Measurements from ENCODE around the gene SYNE3.

Gene SYNE3

DNA sequence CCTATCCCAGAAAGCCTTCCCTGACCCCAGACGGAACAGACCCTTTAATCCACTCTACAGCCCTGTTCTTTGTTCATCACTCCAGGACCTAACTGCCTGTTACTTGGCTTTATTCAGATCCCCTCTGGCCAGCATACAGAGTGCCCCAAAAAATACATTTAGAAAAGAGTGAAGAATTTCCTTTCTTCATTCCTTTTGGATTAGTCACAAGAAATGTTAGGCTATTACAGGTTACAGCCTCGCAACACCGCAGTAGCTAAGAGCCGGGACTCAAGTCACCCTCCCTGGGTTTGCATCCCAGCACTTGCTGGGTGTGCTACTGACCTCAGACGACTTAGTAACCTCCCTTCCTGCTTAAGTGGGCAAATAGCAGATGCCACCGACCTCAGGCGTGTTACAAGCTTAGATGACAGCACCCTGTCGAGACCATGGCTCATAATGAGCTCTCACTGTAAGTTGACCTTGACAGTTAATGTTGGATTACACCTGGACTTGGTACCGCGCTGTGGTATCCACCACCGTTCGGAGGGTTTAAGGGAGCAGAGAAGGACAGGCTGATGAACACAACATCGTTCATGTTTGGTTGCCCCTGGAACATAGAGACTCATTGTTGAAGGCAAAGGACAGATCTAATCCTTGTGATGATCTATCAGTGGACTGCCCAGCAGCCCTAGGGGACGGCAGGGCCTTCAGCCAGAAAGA lies 31.3 kb upstream of the SYNE3 start:
- peak; percentile 71 for DNase-seq (ENCODE audit: low read depth, low spot score)
- H3K9ac ChIP-seq (ENCODE audit: insufficient read length, low read depth), result no peak overlapping the region
- no peaks in the 10 kb centered on the region for H3K27me3 ChIP-seq (ENCODE audit: insufficient read depth, insufficient read length)
- 0 out of 2 replicates have a peak, but pooled peaks cover 6% of the 10 kb centered on the region for H3K9me3 ChIP-seq (ENCODE audit: insufficient read depth, low read length)
- peaks cover 14% of the 10 kb centered on the region for H3K36me3 ChIP-seq (ENCODE audit: insufficient read depth, insufficient read length, low read length)
- H3K4me1 ChIP-seq (ENCODE audit: insufficient read depth, insufficient read length), result peaks cover 3% of the 10 kb centered on the region
- no peak for TF ChIP-seq ZNF274 (IDR thresholded peaks at IDR 0.05; ENCODE audit: low read depth, low read length)
- no peak overlapping the region for H3K4me3 ChIP-seq (ENCODE audit: insufficient read length, low read depth)

DNA sequence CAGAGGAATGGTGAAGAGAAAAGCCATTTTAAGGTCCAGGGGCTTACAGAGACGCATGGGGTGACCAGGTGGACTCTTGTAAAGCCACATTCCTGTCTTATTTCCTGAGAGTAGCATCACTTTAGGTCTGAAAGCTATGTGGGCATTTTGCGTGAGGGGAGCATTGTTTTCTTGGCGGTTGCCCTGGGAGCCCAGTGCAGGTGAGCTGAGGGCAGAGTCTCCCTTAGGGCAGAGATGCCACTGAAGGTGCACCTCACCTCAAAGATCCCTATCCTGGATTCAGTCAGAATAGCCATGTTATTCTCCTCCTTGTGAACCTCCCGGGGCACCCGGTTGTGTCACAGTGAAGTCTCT lies 30.8 kb upstream of the SYNE3 start:
- Histone ChIP-seq H3K4me1 (ENCODE audit: insufficient read depth, insufficient read length) (peaks cover 3% of the 10 kb centered on the region), H3K27me3 (ENCODE audit: insufficient read depth, insufficient read length) (no peaks in the 10 kb centered on the region), H3K9me3 (ENCODE audit: insufficient read depth, low read length) (0 out of 2 replicates have a peak, but pooled peaks cover 6% of the 10 kb centered on the region), H3K36me3 (ENCODE audit: insufficient read depth, insufficient read length, low read length) (peaks cover 14% of the 10 kb centered on the region), H3K9ac (ENCODE audit: insufficient read length, low read depth) (no peak overlapping the region), H3K4me3 (ENCODE audit: insufficient read length, low read depth) (no peak overlapping the region)
- TF ChIP-seq ZNF274 (IDR thresholded peaks at IDR 0.05; ENCODE audit: low read depth, low read length), result no peak
- TF ChIP-seq YY1 (IDR thresholded peaks at IDR 0.05; ENCODE audit: insufficient read depth, insufficient read length), result no peak
- TF ChIP-seq SUZ12 (IDR thresholded peaks at IDR 0.05; ENCODE audit: extremely low read depth, insufficient read depth, insufficient read length), result no peak
- DNase-seq (ENCODE audit: low read depth, low spot score), result no peak

DNA sequence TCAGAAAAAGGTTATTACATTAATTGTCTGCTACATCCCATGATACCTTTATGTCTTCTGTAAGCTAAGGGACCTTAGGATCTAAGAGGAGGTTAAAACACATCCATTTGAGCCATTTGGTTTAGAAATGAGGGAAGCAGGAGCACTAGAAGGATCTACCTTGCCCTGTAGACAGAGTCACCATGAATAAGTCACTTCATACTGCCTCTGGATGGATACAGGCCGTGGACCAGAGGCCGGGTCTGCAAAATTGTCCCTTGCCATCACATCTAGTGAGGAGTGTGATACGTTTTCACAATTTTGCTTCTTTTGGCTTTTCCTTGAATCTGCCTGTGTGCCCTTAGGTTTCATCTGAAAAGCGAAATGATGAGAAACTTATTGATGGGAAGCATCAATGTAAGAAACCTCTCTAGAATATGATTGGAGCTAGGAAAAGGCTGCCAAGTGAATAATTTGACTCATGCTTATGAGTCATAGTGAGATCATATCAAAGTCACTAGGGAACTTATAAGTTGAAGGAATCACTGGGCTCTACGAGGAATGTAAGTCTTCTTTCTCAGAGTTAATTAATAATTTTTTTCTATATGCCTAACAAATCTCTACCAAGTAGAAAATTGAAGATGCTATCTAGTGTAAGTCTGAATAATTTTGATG lies 29.2 kb upstream of the SYNE3 start:
- H3K27me3 ChIP-seq (ENCODE audit: insufficient read depth, insufficient read length), result no peaks in the 10 kb centered on the region
- H3K9me3 ChIP-seq (ENCODE audit: insufficient read depth, low read length), result 0 out of 2 replicates have a peak, but pooled peaks cover 6% of the 10 kb centered on the region
- TF ChIP-seq SUZ12 (IDR thresholded peaks at IDR 0.05; ENCODE audit: extremely low read depth, insufficient read depth, insufficient read length), result no peak
- no peak for TF ChIP-seq ZNF274 (IDR thresholded peaks at IDR 0.05; ENCODE audit: low read depth, low read length)
- no peak for TF ChIP-seq YY1 (IDR thresholded peaks at IDR 0.05; ENCODE audit: insufficient read depth, insufficient read length)
- H3K36me3 ChIP-seq (ENCODE audit: insufficient read depth, insufficient read length, low read length), result peaks cover 14% of the 10 kb centered on the region
- H3K9ac ChIP-seq (ENCODE audit: insufficient read length, low read depth), result no peak overlapping the region
- H3K4me3 ChIP-seq (ENCODE audit: insufficient read length, low read depth), result no peak overlapping the region
- no peak for DNase-seq (ENCODE audit: low read depth, low spot score)
- peaks cover 3% of the 10 kb centered on the region for H3K4me1 ChIP-seq (ENCODE audit: insufficient read depth, insufficient read length)

DNA sequence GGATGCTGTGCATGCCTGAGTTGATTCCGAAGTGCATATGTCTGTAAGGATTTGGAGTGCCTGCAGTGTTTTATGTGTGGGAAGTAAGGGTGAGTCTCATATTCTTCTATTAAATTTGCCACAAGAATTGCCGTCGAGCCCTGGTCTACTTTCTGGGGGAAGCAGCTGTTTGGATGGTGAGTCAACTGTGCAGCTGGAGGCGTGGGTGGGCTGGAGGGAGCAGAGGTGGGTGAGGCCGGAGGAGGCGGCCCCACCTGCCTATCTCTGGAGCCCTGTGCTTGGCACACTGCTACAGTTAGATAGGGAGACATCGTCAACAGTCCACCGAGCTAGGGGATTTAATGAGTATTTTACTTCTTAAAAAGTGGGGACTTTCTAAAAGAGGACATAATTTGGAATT lies 28.1 kb upstream of the SYNE3 start:
- Histone ChIP-seq H3K9ac (ENCODE audit: insufficient read length, low read depth) (no peak overlapping the region), H3K36me3 (ENCODE audit: insufficient read depth, insufficient read length, low read length) (peaks cover 14% of the 10 kb centered on the region), H3K27me3 (ENCODE audit: insufficient read depth, insufficient read length) (no peaks in the 10 kb centered on the region), H3K9me3 (ENCODE audit: insufficient read depth, low read length) (0 out of 2 replicates have a peak, but pooled peaks cover 3% of the 10 kb centered on the region), H3K4me3 (ENCODE audit: insufficient read length, low read depth) (no peak overlapping the region), H3K4me1 (ENCODE audit: insufficient read depth, insufficient read length) (peaks cover 3% of the 10 kb centered on the region)
- TF ChIP-seq ZNF274 (IDR thresholded peaks at IDR 0.05; ENCODE audit: low read depth, low read length) (no peak), YY1 (IDR thresholded peaks at IDR 0.05; ENCODE audit: insufficient read depth, insufficient read length) (no peak), SUZ12 (IDR thresholded peaks at IDR 0.05; ENCODE audit: extremely low read depth, insufficient read depth, insufficient read length) (no peak)
- DNase-seq (ENCODE audit: low read depth, low spot score), result no peak

DNA sequence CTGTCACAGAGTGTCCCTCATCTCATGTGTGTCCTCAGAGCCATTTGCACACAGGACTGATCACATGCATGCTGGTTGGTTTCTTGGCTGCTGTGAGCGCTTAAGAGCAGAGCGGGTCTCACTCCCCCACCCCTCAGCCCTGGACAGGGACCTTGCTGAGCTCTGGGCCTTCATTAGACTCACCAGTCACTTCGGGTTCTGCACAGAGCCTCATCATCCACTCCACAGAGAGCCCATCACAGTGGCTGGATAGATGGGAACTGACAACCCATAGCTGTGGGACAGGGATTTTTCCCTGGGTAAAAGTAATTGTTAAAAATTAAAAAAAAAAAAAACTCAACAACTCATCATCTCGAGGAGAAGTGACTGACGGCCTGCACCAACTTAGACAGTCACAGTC lies 26.6 kb upstream of the SYNE3 start:
- no peak for TF ChIP-seq SUZ12 (IDR thresholded peaks at IDR 0.05; ENCODE audit: extremely low read depth, insufficient read depth, insufficient read length)
- no peak for TF ChIP-seq YY1 (IDR thresholded peaks at IDR 0.05; ENCODE audit: insufficient read depth, insufficient read length)
- no peak for TF ChIP-seq ZNF274 (IDR thresholded peaks at IDR 0.05; ENCODE audit: low read depth, low read length)
- Histone ChIP-seq H3K9me3 (ENCODE audit: insufficient read depth, low read length) (no peaks in the 10 kb centered on the region), H3K4me1 (ENCODE audit: insufficient read depth, insufficient read length) (peaks cover 3% of the 10 kb centered on the region), H3K4me3 (ENCODE audit: insufficient read length, low read depth) (no peak overlapping the region), H3K27me3 (ENCODE audit: insufficient read depth, insufficient read length) (no peaks in the 10 kb centered on the region), H3K9ac (ENCODE audit: insufficient read length, low read depth) (no peak overlapping the region), H3K36me3 (ENCODE audit: insufficient read depth, insufficient read length, low read length) (peaks cover 14% of the 10 kb centered on the region)
- no peak for DNase-seq (ENCODE audit: low read depth, low spot score)

DNA sequence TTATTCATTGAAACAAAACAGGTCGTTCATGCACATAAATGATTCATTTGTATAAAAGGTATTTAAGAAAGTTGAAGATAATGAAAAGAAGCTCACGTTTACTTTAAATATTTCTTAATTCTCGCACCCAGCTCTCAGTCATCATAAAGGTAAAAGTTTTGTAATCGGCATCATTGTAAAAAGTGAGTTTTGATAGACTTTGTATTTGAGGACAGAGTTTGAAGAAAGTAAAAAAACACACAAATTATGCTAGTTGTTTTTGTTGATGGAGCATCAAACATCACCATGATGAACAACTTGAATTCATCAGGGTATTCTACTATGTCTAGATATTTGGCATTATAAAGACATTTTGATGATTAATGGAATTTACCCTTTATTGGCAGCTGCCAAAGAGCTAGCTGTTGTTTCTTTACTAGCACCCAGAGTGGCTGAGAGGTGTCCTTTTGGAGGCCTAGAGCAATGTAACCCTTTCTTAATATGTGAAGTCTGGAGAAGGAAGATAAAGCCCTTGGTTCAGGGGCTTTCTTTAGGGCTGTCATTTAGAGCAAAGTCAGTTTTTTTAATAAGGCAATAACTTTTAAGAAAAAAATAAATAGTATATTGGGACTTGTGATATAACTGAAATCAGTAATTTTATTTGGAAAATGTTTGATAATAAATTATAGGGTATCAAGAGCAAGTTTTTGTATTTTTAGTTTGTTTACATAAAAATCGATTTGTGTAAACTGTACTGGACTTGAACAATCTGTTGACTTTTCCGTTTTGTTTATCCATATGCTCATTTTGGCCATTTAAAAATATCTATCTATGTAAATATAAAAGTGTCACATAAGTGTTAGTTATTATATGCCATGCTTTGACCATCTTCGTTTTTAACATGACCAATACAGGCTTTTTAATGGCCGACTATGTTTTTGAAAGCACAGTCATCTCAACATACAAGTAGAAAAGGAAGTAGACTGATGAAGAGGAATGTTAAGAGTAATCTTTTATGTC lies 25.8 kb upstream of the SYNE3 start:
- Histone ChIP-seq H3K4me1 (ENCODE audit: insufficient read depth, insufficient read length) (peaks cover 2% of the 10 kb centered on the region), H3K4me3 (ENCODE audit: insufficient read length, low read depth) (no peak overlapping the region), H3K27me3 (ENCODE audit: insufficient read depth, insufficient read length) (no peaks in the 10 kb centered on the region), H3K9ac (ENCODE audit: insufficient read length, low read depth) (no peak overlapping the region), H3K9me3 (ENCODE audit: insufficient read depth, low read length) (no peaks in the 10 kb centered on the region), H3K36me3 (ENCODE audit: insufficient read depth, insufficient read length, low read length) (peaks cover 16% of the 10 kb centered on the region)
- TF ChIP-seq ZNF274 (IDR thresholded peaks at IDR 0.05; ENCODE audit: low read depth, low read length), result no peak
- no peak for TF ChIP-seq SUZ12 (IDR thresholded peaks at IDR 0.05; ENCODE audit: extremely low read depth, insufficient read depth, insufficient read length)
- no peak for TF ChIP-seq YY1 (IDR thresholded peaks at IDR 0.05; ENCODE audit: insufficient read depth, insufficient read length)
- no peak for DNase-seq (ENCODE audit: low read depth, low spot score)

DNA sequence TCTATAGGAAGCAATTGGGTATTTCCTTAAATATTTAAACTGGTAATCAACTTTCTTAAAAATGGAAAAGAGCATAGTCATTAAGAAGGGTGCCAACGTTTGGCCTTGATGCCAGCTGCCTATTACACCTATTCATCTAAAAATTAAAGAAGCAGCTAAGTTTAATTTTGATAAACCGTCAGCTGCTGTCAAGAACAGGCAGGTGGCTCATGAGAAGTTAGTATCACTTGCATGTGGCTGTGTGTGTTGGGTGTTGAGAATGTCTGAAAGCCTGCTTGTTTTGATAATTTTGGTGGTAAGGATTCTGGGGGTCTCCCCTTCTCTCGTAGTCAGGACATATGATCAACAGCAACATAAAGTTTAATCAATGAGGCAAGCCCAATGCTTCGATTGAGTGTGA lies 24.9 kb upstream of the SYNE3 start:
- TF ChIP-seq ZNF274 (IDR thresholded peaks at IDR 0.05; ENCODE audit: low read depth, low read length), result no peak
- no peak for TF ChIP-seq YY1 (IDR thresholded peaks at IDR 0.05; ENCODE audit: insufficient read depth, insufficient read length)
- no peak for TF ChIP-seq SUZ12 (IDR thresholded peaks at IDR 0.05; ENCODE audit: extremely low read depth, insufficient read depth, insufficient read length)
- Histone ChIP-seq H3K9ac (ENCODE audit: insufficient read length, low read depth) (no peak overlapping the region), H3K4me1 (ENCODE audit: insufficient read depth, insufficient read length) (no peaks in the 10 kb centered on the region), H3K36me3 (ENCODE audit: insufficient read depth, insufficient read length, low read length) (peaks cover 16% of the 10 kb centered on the region), H3K9me3 (ENCODE audit: insufficient read depth, low read length) (no peaks in the 10 kb centered on the region), H3K4me3 (ENCODE audit: insufficient read length, low read depth) (no peak overlapping the region), H3K27me3 (ENCODE audit: insufficient read depth, insufficient read length) (no peaks in the 10 kb centered on the region)
- DNase-seq (ENCODE audit: low read depth, low spot score), result no peak
